ENCODE results near the gene ADGRV1.

The ADGRV1 gene

GRCh38 chr5:90886381-90886780 is 327.8 kb downstream of the ADGRV1 start:
- no peak for DNase-seq (ENCODE audit: low read depth in 1 of 2, low spot score in 1 of 2)
- no peak overlapping the region for H3K27ac ChIP-seq (replicated peaks)
- H3K27me3 ChIP-seq (ENCODE audit: insufficient read depth, poor library complexity, severe bottlenecking): no peaks in the 10 kb centered on the region
- H3K4me3 ChIP-seq (replicated peaks; ENCODE audit: insufficient read depth, low read length): no peak overlapping the region
- TF ChIP-seq GABPA (IDR thresholded peaks at IDR 0.05; ENCODE audit: low read depth) (no peak), REST (IDR thresholded peaks at IDR 0.05; ENCODE audit: insufficient replicate concordance, low read depth) (no peak), CTCF (IDR thresholded peaks at IDR 0.05; ENCODE audit: insufficient read depth, low read length) (no peak), POLR2AphosphoS5 (IDR thresholded peaks at IDR 0.05; ENCODE audit: low read depth) (no peak), SPI1 (IDR thresholded peaks at IDR 0.05; ENCODE audit: borderline replicate concordance, low read depth) (no peak)

- Histone ChIP-seq H3K4me3 (replicated peaks; ENCODE audit: insufficient read depth, low read length) (no peak overlapping the region), H3K27ac (replicated peaks) (no peak overlapping the region), H3K27me3 (ENCODE audit: insufficient read depth, poor library complexity, severe bottlenecking) (no peaks in the 10 kb centered on the region)
- no peak for DNase-seq (ENCODE audit: low read depth in 1 of 2, low spot score in 1 of 2)
- TF ChIP-seq POLR2AphosphoS5 (IDR thresholded peaks at IDR 0.05; ENCODE audit: low read depth) (no peak), CTCF (IDR thresholded peaks at IDR 0.05; ENCODE audit: insufficient read depth, low read length) (no peak), GABPA (IDR thresholded peaks at IDR 0.05; ENCODE audit: low read depth) (no peak), REST (IDR thresholded peaks at IDR 0.05; ENCODE audit: insufficient replicate concordance, low read depth) (no peak), SPI1 (IDR thresholded peaks at IDR 0.05; ENCODE audit: borderline replicate concordance, low read depth) (no peak)
Measured at GRCh38 chr5:90888511-90889324, 330.1 kb downstream of the ADGRV1 start.

GRCh38 chr5:90889325-90889600 is 330.7 kb downstream of the ADGRV1 start:
- TF ChIP-seq POLR2AphosphoS5 (IDR thresholded peaks at IDR 0.05; ENCODE audit: low read depth): no peak
- TF ChIP-seq GABPA (IDR thresholded peaks at IDR 0.05; ENCODE audit: low read depth): no peak

GRCh38 chr5:90890180-90890579 is 331.6 kb downstream of the ADGRV1 start:
- no peak overlapping the region for H3K4me3 ChIP-seq (replicated peaks; ENCODE audit: insufficient read depth, low read length)
- H3K27me3 ChIP-seq (ENCODE audit: insufficient read depth, poor library complexity, severe bottlenecking): no peaks in the 10 kb centered on the region
- H3K27ac ChIP-seq (replicated peaks): no peak overlapping the region
- no peak for DNase-seq (ENCODE audit: low read depth in 1 of 2, low spot score in 1 of 2)
- no peak for TF ChIP-seq CTCF (IDR thresholded peaks at IDR 0.05; ENCODE audit: insufficient read depth, low read length)
- no peak for TF ChIP-seq REST (IDR thresholded peaks at IDR 0.05; ENCODE audit: insufficient replicate concordance, low read depth)
- no peak for TF ChIP-seq SPI1 (IDR thresholded peaks at IDR 0.05; ENCODE audit: borderline replicate concordance, low read depth)
- TF ChIP-seq GABPA (IDR thresholded peaks at IDR 0.05; ENCODE audit: low read depth): no peak
- no peak for TF ChIP-seq POLR2AphosphoS5 (IDR thresholded peaks at IDR 0.05; ENCODE audit: low read depth)

More at GRCh38 chr5:90889325-90889600, 330.7 kb downstream of the ADGRV1 start:
- Histone ChIP-seq H3K27ac (replicated peaks) (no peak overlapping the region), H3K4me3 (replicated peaks; ENCODE audit: insufficient read depth, low read length) (no peak overlapping the region), H3K27me3 (ENCODE audit: insufficient read depth, poor library complexity, severe bottlenecking) (no peaks in the 10 kb centered on the region)
- DNase-seq (ENCODE audit: low read depth in 1 of 2, low spot score in 1 of 2): no peak

Data from HL-60 (cell line).